GM19372 (cell line): ENCODE results near the gene CDIPT.
"Not testable (repeated sequence)": the region's sequence is repeated elsewhere in the genome, so short reads cannot be mapped to it uniquely, and the experiment has no call there.

Source experiments
- ATAC-seq: cut with Tn5 transposase; IDR thresholded peaks from one replicate; pipeline ENCODE4 v1.9.1; 2021; ENCODE audit warnings: mild to moderate bottlenecking, low read depth, moderate library complexity; ENCODE audit not compliant: unreplicated experiment

CDIPT gene, protein sequence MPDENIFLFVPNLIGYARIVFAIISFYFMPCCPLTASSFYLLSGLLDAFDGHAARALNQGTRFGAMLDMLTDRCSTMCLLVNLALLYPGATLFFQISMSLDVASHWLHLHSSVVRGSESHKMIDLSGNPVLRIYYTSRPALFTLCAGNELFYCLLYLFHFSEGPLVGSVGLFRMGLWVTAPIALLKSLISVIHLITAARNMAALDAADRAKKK

DNA sequence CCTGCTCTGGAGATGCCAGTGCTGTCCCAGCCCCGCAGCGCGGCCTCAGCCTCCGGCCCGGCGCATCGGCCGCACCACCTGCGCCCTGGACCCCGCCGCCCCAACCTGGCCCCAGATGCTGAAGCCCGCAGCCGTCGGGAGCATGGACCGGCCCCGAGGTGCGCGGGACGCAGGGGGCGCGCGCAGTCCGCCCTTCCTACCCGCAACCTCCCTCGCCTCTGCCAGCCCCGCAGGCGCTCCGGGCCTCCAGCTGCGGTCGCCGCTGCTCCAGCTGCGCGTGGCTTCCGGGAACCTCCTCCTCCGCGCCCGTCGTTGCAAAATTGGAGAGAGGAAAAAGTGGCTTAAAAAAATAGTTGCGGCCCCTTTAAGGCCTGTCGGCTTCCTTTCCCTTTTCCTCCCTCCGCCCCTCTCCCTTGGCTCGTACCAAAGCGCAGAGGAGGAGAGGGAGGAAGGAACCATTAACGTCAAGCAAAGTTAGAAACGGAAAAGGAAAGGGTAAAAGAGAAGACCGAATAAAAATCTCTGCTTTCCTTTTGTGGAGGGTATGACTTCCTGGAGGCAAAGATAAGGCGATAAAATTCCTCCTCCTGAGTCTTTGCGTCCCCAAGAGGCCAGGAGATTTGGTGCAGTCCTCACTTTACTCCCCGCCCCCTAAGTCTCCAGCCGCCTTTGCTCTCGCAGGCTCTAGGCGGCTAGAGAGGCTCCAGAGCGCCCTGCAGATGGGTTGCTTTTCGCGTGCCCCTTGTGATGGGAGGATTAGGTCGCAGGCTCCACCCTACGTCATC, at the start of gene CDIPT:
CDIPT (minus strand) TSS at position 343 of the 785 bp plus-strand sequence. CDS start 369 bp downstream, outside the sequence.
- peak; percentile 91 for ATAC-seq

DNA sequence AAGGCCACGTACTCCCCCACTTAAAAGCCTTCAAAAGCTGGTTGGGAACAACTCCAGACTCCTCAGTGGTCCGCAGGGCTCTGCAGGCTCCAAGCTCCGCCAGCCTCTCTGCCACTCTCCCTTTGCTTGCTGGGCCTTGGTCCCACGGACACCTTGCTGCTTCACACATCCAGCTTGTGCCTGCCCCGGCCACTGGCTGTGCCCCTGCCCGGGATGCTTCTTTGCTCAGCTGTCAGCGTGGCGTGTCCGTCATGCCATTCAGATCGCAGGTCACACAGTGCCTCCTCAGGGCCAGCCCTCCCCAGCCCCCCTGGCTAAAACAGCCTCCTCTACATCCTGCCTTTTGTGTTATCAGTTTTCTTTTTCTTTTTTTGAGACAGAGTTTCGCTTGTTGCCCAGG, 49.1 kb upstream of the CDIPT start:
- ATAC-seq, result no peak

DNA sequence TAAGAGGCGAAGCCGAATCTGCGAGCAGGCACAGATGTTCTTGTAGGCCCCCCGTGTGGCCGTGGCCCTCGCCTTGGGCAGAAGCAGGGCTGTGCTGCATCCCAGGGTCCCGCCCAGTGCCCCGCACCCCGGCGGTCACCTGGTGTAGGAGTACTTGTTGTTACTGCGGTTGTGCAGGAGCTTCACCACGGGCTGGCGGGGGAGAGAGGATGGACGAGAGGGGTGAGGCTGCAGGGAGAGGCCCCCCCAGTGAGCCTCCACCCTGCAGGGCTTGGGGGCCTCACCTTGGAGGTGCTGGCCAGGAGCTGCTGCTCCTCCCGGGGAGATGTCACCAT, 48.6 kb upstream of the CDIPT start:
- no peak for ATAC-seq

DNA sequence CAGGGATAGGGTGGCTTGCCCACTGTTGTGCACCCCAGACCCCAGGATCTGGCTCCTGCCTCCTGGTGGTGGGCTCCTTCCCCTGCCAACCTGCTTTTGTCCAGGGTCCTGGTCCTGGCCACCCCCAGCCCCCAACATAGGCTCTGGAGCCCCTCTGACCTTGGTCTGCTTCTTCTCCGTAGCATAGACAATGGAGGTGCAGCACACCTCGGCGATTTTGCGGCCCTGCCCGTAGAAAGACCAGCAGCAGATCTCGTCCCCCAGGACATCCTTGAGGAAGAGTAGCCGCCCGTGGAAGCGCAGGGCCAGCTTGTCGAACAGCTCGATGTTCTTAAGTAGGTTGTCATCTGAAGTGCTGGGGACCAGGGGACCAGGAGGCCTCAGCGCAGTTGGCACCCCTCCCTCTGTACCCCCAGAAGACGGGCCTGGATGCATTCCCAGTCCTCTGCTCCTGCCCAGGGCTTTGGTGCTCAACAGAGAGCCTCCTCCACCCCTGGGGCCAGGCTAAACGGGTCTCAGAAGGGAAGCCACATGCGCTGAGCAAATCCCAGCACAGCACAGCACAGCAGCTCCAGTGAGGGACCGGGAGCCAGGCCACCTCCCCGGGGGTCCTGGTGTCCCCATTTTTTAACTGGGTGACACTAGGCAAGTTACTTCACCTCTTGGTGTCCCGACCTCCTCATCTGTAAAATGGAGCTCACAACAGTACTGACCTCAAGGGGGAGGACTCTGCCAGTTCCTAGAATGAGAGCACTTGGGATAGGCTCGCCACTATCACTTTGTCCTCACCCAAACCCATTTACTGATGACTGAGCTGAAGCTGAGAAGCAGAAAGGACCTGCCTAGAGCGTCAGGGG, 48.0 kb upstream of the CDIPT start:
- no peak for ATAC-seq

DNA sequence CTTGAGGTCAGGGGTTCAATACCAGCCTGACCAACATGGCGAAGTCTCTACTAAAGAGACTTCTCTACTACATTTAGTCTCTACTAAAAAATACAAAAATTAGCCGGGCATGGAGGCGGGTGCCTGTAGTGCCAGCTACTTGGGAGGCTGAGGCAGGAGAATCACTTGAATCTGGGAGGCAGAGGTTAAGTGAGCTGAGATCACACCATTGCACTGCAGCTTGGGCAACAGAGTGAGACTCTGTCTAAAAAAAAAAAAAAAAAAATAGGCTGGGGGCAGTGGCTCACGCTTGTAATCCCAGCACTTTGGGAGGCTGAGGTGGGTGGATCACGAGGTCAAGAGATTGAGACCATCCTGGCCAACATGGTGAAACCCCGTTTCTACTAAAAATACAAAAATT, 46.8 kb upstream of the CDIPT start:
- ATAC-seq, result not testable (repeated sequence)

DNA sequence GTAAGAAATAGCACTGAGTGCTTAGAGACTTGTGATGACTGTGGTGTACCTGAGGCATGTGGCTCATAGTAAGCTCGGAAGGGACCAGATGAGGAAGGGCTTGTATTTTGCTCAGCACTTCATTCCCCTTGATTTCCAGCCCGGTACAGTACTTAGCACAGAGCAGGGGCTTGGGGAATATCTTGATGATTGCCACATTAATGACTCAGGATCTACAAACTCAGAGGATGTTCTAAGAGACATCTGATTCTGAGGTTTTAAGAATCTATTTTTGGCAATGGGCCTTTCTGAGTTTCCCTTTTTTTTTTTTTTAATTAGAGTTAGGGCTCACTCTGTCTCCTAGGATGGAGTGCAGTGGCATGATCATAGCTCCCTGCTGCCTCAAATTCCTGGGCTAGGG, 46.4 kb upstream of the CDIPT start:
- no peak for ATAC-seq

DNA sequence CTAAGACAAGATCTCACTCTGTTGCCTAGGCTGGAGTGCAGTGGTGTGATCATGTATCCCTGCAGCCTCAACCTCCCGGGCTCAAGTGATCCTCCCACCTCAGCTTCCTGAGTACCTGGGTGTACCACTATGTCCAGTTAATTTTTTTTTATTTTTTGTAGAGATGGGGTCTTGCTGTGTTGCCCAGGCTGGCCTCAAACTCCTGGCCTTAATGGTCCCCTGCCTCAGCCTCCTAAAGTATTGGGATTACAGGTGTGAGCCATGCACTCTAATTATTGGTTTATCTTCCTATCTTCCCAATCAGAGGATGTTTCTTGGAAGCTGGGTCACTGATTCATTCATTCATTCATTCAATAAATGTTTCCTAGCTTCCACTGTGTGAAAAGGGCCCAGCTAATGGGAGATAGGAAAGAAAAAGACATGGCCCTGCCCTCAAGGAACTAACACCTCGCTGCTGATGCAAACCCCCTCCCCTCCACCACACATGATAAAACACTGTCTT, 45.7 kb upstream of the CDIPT start:
- no peak for ATAC-seq

DNA sequence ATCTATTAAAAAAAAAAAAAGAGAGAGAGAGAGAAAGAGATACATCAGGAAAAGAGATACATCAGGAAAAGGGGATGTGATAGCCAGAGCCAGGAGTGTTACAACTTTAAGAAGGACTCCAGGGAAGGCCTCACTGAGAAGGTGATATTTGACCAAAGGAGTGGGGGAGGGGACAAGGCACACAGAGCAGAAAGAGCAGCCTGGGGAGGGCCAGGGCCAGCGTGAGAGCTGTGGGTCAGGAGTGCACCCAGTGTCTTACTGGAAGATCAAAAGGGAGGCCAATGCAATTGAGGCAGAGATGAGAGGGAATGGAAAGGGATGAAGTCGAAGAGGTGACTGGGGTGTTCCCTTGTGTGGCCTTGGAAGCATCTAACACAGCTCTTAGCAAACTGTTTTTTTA, 44.9 kb upstream of the CDIPT start:
- ATAC-seq, result no peak

DNA sequence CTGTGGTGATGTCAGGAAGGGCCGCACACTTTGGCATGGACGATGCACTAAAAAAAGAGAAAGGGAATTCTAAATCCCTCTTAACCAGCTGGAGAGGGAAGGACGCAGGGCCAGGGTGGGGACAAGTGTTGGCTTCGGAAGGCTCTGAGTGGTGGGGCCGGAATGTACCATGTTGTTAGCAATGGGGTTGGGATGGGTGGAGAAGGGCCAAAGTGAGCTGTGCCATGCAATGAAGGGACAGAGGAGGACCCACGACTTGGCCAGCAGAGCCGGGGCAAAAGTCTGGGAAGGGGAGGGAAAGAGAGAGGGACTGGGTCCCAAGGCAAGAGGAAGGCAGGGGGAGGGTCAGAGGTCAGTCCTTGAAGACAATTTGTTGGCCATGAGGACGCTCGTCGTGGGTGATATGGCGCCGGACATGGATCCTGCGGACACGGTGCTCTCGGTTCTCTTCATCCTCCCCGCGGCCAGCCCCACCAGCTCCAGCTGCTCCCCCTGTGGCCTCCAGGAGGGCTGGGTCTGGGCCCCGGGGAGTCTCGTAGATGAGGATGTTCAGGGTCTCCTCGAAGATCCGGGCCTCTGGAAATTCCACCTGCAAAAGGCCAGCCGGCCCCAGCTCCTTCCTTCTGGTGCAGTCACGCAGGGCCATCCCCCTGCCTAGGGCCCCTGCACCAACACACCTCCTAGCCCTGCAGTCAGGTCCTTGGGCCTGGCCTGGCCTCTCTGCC, 43.7 kb upstream of the CDIPT start:
- ATAC-seq, result no peak

DNA sequence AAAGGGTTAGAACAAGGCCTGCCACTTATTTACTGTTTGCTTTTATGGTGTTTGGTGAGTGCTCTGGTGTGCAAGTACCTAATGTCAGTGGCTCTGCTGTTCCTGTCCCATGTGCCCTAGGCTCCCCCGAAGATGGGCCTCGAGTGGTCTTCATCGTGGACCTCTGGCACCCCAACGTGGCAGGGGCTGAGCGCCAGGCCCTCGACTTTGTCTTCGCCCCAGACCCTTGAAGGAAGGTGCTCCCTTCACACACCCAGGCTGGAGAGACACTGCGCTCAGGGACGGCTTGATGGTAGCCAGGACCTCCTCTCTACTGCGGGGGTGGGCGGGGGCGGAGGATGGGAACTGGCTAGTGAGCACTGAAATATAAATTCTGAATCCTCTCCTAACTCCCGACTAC, 42.6 kb upstream of the CDIPT start:
- no peak for ATAC-seq

DNA sequence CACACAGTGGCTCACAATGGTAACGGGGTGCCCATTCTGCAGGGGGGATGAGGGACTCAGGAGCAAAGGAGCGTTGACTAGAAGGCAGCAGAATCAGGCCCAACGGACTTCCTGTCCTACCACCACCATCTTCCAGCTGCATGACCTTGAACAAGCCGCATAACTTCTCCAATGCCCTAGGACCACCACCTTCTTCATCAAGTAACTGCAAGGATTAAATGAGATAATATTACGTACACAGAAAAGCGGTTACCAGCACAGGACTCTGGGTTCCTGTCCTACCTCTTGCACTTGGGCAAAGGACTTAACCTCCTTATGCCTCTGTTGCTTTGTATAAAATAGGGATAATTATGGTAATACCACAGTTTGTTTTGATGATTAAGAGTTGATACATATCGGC, 41.9 kb upstream of the CDIPT start:
- no peak for ATAC-seq

DNA sequence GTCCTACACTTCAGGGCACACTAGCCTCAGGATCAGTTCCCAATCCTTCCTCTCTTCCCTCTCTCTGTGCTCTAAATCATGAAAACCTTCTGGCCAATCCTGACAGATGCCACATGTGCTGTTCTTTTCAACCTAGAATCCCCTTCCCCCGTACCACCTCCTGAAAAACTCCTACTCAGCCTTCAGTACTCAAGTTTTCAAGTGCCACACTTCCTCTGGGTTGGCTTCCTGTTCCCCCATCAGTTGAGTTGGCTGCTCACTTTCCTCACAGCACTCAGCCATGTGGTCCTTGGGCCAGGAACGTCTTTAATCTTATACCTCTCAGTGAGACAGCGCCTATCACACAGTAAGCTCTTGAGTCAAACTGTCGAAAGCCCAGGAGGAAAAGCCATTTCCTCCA, 40.6 kb upstream of the CDIPT start:
- ATAC-seq, result no peak

DNA sequence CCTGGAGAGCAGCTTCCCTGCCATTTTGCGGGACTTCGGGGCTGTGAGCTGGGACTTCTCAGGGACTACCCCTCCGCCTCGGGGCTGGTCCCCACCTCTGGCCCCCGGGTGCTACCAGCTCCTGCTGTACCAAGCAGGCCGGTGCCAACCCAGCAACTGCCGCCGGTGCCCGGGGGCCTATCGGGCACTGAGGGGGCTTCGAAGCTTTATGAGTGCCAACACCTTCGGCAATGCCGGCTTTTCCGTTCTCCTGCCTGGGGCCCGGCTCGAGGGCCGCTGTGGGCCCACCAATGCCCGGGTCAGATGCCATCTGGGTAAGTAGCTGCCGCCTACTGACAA, 38.5 kb upstream of the CDIPT start:
- no peak for ATAC-seq

DNA sequence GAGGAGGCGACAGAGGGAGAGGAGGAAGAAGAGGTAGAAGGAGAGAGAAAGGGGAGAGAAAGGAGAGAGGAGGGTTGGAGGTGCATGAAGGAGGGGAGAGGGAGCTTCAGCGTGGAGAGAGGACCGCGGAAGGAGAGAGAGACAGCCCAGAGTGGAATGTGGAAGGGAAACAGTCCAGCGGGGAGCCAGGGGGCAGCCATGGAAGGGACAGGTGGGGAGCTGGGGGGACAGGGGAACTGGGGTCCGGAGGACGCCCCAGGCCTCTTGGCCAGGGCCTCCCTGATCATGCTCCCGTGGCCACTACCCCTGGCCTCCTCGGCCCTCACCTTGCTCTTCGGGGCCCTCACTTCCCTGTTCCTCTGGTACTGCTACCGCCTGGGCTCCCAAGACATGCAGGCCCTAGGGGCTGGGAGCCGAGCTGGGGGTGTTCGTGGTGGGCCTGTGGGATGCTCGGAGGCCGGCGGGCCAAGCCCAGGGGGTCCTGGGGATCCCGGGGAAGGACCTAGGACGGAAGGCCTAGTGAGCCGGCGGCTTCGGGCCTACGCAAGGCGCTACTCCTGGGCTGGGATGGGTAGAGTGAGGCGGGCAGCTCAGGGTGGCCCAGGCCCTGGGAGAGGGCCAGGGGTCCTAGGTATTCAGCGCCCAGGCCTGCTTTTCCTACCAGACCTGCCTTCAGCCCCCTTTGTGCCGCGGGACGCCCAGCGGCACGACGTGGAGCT, 38.0 kb upstream of the CDIPT start:
- no peak for ATAC-seq

DNA sequence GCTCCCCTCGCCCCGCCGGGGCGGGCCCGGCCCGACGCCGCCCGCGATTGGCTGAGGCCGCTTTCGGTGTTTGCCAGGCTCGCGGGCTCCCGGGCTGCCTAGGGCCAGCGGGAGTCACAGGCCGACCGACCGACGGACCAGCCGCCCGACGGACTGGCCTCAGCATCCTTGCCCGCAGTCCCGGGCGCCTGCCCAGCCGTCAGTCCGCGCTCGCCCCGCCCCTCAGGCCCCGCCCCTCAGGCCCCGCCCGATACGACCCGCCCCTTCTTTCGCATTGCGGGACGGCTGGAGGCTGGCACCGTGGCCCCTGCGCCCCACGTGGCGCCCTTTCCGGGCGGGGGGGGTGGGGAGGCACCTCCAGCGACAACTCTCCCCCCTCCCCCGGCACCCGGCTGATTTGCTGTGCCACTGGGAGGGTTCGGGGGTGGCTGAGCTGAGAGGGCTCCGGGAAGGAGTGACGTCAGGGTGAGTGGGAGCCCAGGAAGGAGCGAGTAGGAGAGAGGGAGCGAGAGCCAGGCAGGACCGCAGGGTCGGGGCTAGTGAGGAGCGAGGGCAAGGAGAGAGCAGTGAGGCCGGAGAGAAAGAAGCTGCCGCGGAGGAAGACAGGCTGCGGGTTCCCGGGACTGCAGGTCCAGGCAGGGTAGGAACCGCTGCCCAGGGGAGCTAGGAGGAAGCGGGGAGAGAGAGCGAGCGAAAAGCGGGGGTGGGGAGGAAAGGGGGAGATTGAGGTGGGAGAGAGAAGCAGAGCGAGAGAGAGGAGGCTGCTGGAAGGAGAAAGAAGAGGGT, 37.3 kb upstream of the CDIPT start, which contains the start of gene ASPHD1:
ASPHD1 (plus strand) TSS at position 387 of the 786 bp plus-strand sequence. CDS start 484 bp downstream, outside the sequence.
- peak; percentile 59 for ATAC-seq

DNA sequence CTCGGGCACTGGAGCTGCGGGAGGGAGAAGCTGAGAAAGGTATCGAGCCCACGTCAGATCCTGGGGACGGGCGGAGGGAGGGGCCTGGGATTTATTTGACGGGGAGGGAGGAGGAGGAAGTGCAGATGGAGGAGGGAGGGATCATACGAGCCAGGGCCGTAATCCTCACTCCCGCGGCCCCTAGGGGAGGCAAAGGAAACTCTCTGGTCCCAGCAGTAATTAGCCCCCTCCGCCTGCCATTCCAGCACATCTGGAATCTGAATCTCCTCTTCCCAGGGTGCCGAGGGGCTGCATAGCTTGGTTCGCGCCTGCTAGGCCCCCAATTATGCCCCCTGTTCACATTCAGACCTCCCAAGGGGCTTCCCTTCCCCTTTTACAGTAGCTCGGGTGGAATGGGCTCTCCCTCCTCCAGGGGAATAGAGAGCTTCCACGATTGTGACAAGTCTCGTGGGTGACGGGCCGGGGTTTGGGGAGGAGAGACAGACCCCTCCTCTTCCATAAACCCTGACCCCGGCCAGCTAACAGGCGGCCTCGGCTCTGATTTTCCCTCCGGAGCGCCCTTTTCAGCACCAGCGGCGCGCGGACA, 36.6 kb upstream of the CDIPT start, which contains the start of gene SEZ6L2:
SEZ6L2 (minus strand) TSS at position 35 of the 586 bp plus-strand sequence. CDS start 531 bp downstream, outside the sequence.
- no peak for ATAC-seq

DNA sequence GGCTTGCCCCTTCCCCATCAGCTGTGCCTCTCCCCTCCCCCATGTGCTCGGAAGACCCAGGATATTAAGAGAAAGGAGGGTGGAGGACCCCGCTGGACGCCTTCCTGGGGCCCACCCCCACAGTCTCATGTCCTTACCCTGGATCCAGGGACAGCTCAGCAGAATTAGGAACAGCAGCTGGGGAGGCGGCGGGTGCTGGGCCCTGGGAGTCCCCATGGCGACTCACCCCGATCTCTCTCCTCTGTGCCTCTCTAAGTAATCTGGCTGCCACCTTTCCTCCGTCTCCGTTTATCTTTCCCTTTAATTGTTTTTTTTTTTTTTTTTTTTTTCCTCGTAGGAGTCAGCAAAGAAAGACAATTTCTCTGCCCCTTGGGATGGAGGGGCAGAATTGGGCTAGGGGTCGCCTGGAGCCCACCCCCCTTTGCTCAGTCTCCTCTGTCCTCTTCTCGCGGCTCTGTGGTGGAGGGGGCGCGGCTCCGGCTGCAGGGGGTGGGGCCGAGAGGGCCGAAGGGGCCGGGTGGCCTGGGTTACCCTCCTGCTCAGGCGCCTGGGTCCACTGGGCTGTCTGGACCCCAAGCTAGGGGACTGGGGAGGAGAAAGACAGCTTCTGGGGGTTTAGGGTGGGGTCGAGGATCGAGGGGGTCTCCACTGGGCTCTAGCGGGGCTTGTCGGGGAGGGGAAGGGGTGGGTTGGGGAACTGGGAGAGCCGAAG, 35.9 kb upstream of the CDIPT start:
- no peak for ATAC-seq
